ENCODE results near the gene CILP2.

Gene CILP2

DNA sequence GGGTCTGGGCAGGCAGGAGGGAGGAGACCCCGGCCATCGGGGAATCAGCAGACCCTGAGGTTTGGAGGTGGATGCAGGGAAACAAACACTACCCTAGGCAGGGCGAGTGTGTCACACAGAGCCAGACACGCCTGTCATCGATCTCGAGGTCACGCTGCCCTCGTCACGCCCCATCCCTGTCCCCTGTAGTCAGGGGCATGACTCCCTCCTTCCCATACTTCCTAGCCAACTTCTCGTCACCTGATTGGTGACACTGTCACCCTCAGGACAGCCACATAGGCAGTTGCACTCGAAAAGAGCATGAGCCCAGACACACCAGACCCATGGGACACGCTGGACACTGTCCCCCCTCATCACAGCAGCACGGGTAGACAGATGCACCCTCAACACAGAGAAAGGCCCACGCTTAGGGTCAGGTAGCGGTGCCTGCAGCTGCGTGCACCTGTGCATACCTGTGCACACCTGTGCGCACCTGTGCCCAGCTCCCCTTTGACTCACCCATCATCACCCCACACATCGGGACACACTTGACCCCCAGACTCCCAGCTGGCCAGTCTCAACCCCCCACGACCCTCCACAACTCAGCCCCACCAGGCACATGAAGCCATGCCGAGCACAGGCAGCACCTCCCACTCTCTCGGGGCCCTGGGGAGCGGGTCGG lies 11.9 kb downstream of the CILP2 start:
- Histone ChIP-seq H2AFZ (ENCODE audit: low read length) (no peak overlapping the region), H3K27me3 (ENCODE audit: insufficient read depth, low read length, poor library complexity, severe bottlenecking) (no peaks in the 10 kb centered on the region), H3K4me2 (ENCODE audit: low read depth, low read length, poor library complexity, severe bottlenecking) (no peak overlapping the region), H3K9me3 (ENCODE audit: insufficient read depth, low read depth, low read length) (no peaks in the 10 kb centered on the region), H3K9me2 (replicated peaks; ENCODE audit: low read depth, low read length) (no peaks in the 10 kb centered on the region), H4K20me1 (ENCODE audit: insufficient read depth, low read length, poor library complexity, severe bottlenecking) (no peaks in the 10 kb centered on the region), H3K4me3 (ENCODE audit: low read length, poor library complexity, severe bottlenecking) (no peak overlapping the region), H3F3A (ENCODE audit: low read depth) (no peaks in the 10 kb centered on the region), H3K79me2 (ENCODE audit: insufficient read depth, low read length) (no peaks in the 10 kb centered on the region), H3K9ac (ENCODE audit: low read depth, low read length, poor library complexity, severe bottlenecking) (no peak overlapping the region), H3K4me1 (ENCODE audit: insufficient read depth, low read length, poor library complexity, severe bottlenecking) (no peaks in the 10 kb centered on the region), H3K36me3 (ENCODE audit: insufficient read depth, low read length) (no peaks in the 10 kb centered on the region)
- no peak for TF ChIP-seq EZH2phosphoT487 (IDR thresholded peaks at IDR 0.05; ENCODE audit: borderline replicate concordance)
- TF ChIP-seq, protein P1, sequence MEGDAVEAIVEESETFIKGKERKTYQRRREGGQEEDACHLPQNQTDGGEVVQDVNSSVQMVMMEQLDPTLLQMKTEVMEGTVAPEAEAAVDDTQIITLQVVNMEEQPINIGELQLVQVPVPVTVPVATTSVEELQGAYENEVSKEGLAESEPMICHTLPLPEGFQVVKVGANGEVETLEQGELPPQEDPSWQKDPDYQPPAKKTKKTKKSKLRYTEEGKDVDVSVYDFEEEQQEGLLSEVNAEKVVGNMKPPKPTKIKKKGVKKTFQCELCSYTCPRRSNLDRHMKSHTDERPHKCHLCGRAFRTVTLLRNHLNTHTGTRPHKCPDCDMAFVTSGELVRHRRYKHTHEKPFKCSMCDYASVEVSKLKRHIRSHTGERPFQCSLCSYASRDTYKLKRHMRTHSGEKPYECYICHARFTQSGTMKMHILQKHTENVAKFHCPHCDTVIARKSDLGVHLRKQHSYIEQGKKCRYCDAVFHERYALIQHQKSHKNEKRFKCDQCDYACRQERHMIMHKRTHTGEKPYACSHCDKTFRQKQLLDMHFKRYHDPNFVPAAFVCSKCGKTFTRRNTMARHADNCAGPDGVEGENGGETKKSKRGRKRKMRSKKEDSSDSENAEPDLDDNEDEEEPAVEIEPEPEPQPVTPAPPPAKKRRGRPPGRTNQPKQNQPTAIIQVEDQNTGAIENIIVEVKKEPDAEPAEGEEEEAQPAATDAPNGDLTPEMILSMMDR (conservative IDR thresholded peaks at IDR 0.05; ENCODE audit: low read length) = no peak

DNA sequence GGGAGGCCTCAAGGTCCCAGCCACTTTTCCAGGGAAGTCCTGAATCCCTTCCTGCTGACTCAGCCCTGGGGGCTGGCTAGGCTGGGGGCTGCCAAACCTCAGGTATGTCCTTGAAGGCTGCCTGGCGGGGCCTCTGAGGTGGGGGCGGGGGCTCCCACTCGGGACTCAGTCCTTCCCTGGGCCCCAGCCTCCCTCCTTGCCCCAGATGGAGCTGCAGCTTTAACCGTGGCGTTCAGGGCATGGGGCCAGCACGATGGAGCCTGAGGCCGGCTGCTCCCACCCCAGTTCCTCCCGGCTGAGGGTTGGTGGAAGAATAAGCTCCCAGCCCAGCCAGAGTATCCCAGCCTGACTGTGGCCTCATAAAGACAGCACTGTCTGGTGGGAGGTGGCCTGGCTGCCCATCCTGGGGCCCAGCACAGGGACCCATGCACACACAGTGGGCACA lies 12.4 kb downstream of the CILP2 start:
- Histone ChIP-seq H2AFZ (ENCODE audit: low read length) (no peak overlapping the region), H3F3A (ENCODE audit: low read depth) (no peaks in the 10 kb centered on the region), H3K79me2 (ENCODE audit: insufficient read depth, low read length) (no peaks in the 10 kb centered on the region), H3K9ac (ENCODE audit: low read depth, low read length, poor library complexity, severe bottlenecking) (no peak overlapping the region), H3K9me3 (ENCODE audit: insufficient read depth, low read depth, low read length) (no peaks in the 10 kb centered on the region), H3K4me2 (ENCODE audit: low read depth, low read length, poor library complexity, severe bottlenecking) (no peak overlapping the region), H3K9me2 (replicated peaks; ENCODE audit: low read depth, low read length) (no peaks in the 10 kb centered on the region), H3K36me3 (ENCODE audit: insufficient read depth, low read length) (no peaks in the 10 kb centered on the region), H4K20me1 (ENCODE audit: insufficient read depth, low read length, poor library complexity, severe bottlenecking) (no peaks in the 10 kb centered on the region), H3K4me3 (ENCODE audit: low read length, poor library complexity, severe bottlenecking) (no peak overlapping the region), H3K27me3 (ENCODE audit: insufficient read depth, low read length, poor library complexity, severe bottlenecking) (no peaks in the 10 kb centered on the region), H3K4me1 (ENCODE audit: insufficient read depth, low read length, poor library complexity, severe bottlenecking) (no peaks in the 10 kb centered on the region)
- no peak for TF ChIP-seq EZH2phosphoT487 (IDR thresholded peaks at IDR 0.05; ENCODE audit: borderline replicate concordance)
- TF ChIP-seq, protein P1 (conservative IDR thresholded peaks at IDR 0.05; ENCODE audit: low read length) = no peak

DNA sequence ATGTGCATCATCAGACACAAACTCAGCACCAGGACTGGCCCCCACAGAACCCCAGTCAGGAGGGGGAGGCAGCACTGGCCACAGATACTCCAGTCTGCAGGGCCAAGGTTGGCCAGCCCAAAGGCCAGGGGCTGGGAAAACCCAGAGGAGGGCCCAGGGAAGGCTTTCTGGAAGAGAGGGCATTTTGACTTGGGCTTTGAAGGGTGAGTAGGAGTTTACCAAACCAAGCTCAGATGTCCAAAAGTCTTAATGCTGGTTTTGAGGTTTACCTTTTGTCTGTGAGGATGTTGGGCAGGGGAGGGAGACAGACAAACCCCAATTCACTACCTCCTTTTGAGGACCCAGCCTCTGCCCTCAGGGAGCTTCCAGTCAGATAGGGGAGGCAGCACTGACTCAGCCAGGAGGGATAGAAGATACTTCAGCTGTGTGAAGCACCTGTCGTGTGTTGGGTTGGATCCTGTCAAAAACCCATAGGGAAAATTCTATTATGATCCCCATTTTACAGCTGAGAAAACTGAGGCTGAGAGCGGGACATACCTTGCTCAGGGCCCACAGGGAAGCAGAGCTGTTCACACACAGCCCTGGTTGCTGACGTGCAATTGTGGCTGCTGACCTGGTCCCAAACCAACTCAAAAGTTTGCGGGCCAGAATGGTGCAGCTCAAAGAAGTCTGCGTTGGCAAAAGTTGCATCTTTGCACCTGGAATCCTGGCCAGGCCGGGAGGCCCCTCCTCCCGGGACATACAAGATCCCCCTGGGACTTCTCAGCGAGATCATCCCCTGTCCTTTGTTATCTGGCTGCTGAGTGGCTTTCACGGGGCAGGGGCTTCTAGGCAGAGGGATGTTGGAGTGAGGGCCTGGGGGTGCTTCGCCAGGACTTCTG lies 13.1 kb downstream of the CILP2 start:
- H3K9ac ChIP-seq (ENCODE audit: low read depth, low read length, poor library complexity, severe bottlenecking) = no peak overlapping the region
- no peaks in the 10 kb centered on the region for H4K20me1 ChIP-seq (ENCODE audit: insufficient read depth, low read length, poor library complexity, severe bottlenecking)
- H3K27me3 ChIP-seq (ENCODE audit: insufficient read depth, low read length, poor library complexity, severe bottlenecking) = no peaks in the 10 kb centered on the region
- no peak overlapping the region for H3K4me2 ChIP-seq (ENCODE audit: low read depth, low read length, poor library complexity, severe bottlenecking)
- H3K9me2 ChIP-seq (replicated peaks; ENCODE audit: low read depth, low read length) = no peaks in the 10 kb centered on the region
- H3F3A ChIP-seq (ENCODE audit: low read depth) = no peaks in the 10 kb centered on the region
- no peaks in the 10 kb centered on the region for H3K4me1 ChIP-seq (ENCODE audit: insufficient read depth, low read length, poor library complexity, severe bottlenecking)
- no peaks in the 10 kb centered on the region for H3K36me3 ChIP-seq (ENCODE audit: insufficient read depth, low read length)
- no peak overlapping the region for H2AFZ ChIP-seq (ENCODE audit: low read length)
- no peak for TF ChIP-seq EZH2phosphoT487 (IDR thresholded peaks at IDR 0.05; ENCODE audit: borderline replicate concordance)
- TF ChIP-seq, protein P1 (conservative IDR thresholded peaks at IDR 0.05; ENCODE audit: low read length) = no peak
- H3K4me3 ChIP-seq (ENCODE audit: low read length, poor library complexity, severe bottlenecking) = no peak overlapping the region
- no peaks in the 10 kb centered on the region for H3K79me2 ChIP-seq (ENCODE audit: insufficient read depth, low read length)
- no peaks in the 10 kb centered on the region for H3K9me3 ChIP-seq (ENCODE audit: insufficient read depth, low read depth, low read length)
